GM13976 (cell line): Measurements from ENCODE around the gene ARID1A.

Source experiments
- DNase-seq: peaks from one replicate; pipeline ENCODE4 v3.0.0; 2012; ENCODE audit warnings: low spot score
- in situ Hi-C: fragments of 300-500 bp; cut with MboI; formaldehyde crosslinking; loops from one replicate; pipeline ENCODE4 v1.12.0; 2022; ENCODE audit warnings: low sequenced_read_pairs, mixed read lengths, inconsistent platforms; ENCODE audit not compliant: unreplicated experiment
- TF ChIP-seq, protein P1 (sequence below): IDR thresholded peaks from 2 replicates; pipeline ENCODE4 v1.5.1; 2012; ENCODE audit warnings: borderline replicate concordance, mild to moderate bottlenecking; ENCODE audit not compliant: insufficient read depth; ENCODE audit errors: extremely low read depth, missing control alignments, control extremely low read depth

The ARID1A gene

DNA sequence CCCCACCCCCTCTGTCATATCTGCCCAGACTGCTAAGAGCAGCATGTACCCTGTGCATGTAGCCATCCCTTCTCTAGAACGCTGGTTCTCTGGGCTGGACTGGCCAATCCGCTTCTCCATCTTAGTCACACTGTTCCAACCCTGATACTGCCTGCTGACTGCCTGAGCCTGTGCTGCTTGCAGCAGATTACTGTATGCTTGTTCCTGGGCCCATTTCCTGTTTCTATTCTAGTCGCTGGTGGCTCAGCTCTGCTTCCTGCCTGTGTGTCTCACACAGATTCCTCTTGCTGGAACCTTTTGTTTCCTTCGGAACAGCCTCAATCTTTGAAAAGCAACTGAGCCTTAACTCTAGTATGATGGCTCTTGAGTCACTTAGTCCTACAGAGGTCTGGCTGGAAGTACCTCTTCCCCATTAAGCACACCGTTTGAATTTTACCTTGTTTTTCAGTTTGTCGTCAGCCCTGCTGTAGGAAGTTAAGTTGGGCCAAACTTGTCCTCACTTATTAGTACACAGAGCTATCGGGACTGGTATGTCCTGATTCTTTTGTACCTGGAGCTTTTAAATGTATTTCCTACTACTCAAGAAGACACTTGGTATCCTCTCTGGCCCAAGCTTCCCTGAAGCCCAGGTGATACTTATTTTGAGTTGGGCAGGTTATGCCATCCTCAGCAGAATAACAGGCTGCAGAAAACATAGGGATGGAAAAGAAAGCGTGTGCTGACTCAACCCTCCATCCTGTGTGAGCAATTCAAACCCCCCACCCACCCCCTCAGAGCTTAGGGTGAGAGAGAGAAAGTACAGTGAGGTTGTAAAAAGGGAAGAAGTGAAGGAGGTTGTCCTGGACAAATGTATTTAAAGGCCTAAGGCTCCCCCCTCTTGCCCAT, 48.5 kb downstream of the ARID1A start:
- DNase-seq = peak; percentile 82
- in situ Hi-C loops = no loop called here
- TF ChIP-seq, protein P1, sequence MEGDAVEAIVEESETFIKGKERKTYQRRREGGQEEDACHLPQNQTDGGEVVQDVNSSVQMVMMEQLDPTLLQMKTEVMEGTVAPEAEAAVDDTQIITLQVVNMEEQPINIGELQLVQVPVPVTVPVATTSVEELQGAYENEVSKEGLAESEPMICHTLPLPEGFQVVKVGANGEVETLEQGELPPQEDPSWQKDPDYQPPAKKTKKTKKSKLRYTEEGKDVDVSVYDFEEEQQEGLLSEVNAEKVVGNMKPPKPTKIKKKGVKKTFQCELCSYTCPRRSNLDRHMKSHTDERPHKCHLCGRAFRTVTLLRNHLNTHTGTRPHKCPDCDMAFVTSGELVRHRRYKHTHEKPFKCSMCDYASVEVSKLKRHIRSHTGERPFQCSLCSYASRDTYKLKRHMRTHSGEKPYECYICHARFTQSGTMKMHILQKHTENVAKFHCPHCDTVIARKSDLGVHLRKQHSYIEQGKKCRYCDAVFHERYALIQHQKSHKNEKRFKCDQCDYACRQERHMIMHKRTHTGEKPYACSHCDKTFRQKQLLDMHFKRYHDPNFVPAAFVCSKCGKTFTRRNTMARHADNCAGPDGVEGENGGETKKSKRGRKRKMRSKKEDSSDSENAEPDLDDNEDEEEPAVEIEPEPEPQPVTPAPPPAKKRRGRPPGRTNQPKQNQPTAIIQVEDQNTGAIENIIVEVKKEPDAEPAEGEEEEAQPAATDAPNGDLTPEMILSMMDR = peak; percentile 11

- no peak for DNase-seq
- TF ChIP-seq, protein P1 = no peak
- in situ Hi-C loops = no loop called here
Observed at GRCh38 chr1:26745191-26745590, 49.4 kb downstream of the ARID1A start.

- no peak for DNase-seq
- in situ Hi-C loops = no loop called here
- TF ChIP-seq, protein P1 = no peak
Observed at GRCh38 chr1:26747048-26747447, 51.2 kb downstream of the ARID1A start.

DNA sequence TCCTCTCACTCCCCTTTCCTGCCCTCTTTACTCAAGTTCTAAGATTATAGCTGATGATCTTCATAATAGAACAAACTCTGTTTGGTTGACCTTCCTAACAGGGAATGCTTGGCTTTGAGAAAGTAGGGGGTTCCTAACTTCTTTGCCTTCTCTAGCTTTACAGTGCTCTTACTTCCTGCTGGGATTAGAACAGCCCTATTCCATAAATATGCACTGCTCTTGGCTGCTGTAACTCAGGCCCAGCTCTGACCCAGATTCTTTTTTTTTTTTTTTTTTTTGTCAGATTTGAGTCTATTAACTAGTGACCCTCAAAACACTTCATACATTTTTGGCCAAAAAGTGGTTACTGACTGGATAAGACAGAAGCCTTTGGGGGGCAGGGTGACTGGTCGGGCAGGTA, 52.5 kb downstream of the ARID1A start:
- no peak for DNase-seq
- TF ChIP-seq, protein P1 = no peak
- in situ Hi-C loops = no loop called here

DNA sequence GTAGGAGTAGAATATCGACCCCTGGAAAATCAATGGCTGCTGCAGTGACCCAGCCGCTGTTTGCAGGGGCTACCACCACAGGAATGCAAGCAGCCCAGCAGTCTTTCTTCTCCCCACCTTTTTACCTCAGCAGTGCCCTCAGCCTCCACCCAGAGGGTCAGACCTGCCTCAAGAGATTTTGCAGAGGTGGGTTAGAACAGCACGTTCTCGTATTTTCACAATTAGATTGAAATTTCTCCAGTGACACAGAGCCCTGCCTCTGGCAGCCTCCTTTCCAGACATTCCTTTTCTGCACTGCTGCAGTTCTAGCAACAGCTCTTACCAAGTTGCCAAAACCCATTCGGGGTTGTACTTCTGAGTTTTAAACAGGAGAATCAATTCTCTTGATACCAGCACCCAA, 53.6 kb downstream of the ARID1A start:
- no peak for DNase-seq
- in situ Hi-C loops = no loop called here
- TF ChIP-seq, protein P1 = no peak

GRCh38 chr1:26750428-26750827, 54.6 kb downstream of the ARID1A start:
- in situ Hi-C loops = no loop called here
- DNase-seq = no peak
- TF ChIP-seq, protein P1 = no peak

- TF ChIP-seq, protein P1 = no peak
- in situ Hi-C loops = no loop called here
- no peak for DNase-seq
Observed at GRCh38 chr1:26752519-26752918, 56.7 kb downstream of the ARID1A start.
